H1 (cell line): ENCODE results near the gene EML1. TPM values are rescaled to one million over a fixed set of nuclear protein-coding genes. Genes with fewer than 3 reads are reported as not detected.
A peak's percentile ranks its signal among the peaks of the same experiment; 100 is the strongest.

Source experiments
- CTBP2 ChIP-seq: IDR thresholded peaks from 2 replicates; pipeline ENCODE4 v1.7.0; 2011; ENCODE audit warnings: borderline replicate concordance, mild to moderate bottlenecking, moderate library complexity, mixed read lengths, low read length; ENCODE audit not compliant: insufficient read depth, insufficient read length
- CTCF ChIP-seq, 3 experiments: IDR thresholded peaks; 1 replicate in 2 of 3; 2 replicates in 1 of 3; pipeline versions ENCODE4 v1.5.1 to v1.6.1; 2011; ENCODE audit warnings: low read length in 3 of 3, mild to moderate bottlenecking in 3 of 3, inconsistent platforms in 2 of 3, low read depth in 1 of 3, moderate library complexity in 1 of 3; ENCODE audit not compliant: insufficient read depth in 1 of 3; ENCODE audit errors: control extremely low read depth in 1 of 3
- EGR1 ChIP-seq: IDR thresholded peaks from 2 replicates; pipeline ENCODE4 v1.6.1; 2011; ENCODE audit warnings: low read depth, low read length, borderline replicate concordance
- EP300 ChIP-seq, 2 experiments: IDR thresholded peaks; 1 replicate in 1 of 2; 2 replicates in 1 of 2; pipeline ENCODE4 v1.6.1; 2011 to 2012; ENCODE audit warnings: low read depth in 2 of 2, low read length in 2 of 2, mild to moderate bottlenecking in 2 of 2, borderline replicate concordance in 1 of 2, inconsistent platforms in 1 of 2, moderate library complexity in 1 of 2
- HDAC2 ChIP-seq, 2 experiments: fragments of 300-600 bp in 1 of 2; sonication (generic) in 1 of 2; IDR thresholded peaks; 2 replicates each; pipeline ENCODE4 v1.6.1; 2011 to 2012; ENCODE audit warnings: low read depth in 2 of 2, low read length in 2 of 2, mild to moderate bottlenecking in 2 of 2, moderate library complexity in 2 of 2, borderline replicate concordance in 1 of 2, inconsistent platforms in 1 of 2
- JUN ChIP-seq: IDR thresholded peaks from 2 replicates; pipeline ENCODE4 v1.6.1; 2011; ENCODE audit warnings: low read depth, mild to moderate bottlenecking, improper control_type of control experiment, low read length
- KDM4A ChIP-seq: IDR thresholded peaks from one replicate; pipeline ENCODE4 v1.7.1; 2012; ENCODE audit warnings: low read depth, mild to moderate bottlenecking, moderate library complexity, low read length, inconsistent platforms; ENCODE audit not compliant: severe bottlenecking
- MAFK ChIP-seq: IDR thresholded peaks from 2 replicates; pipeline ENCODE4 v1.6.1; 2012; ENCODE audit warnings: low read depth, mild to moderate bottlenecking, improper control_type of control experiment, low read length
- POU5F1 ChIP-seq: IDR thresholded peaks from 2 replicates; pipeline ENCODE4 v1.6.1; 2011; ENCODE audit warnings: low read depth, mild to moderate bottlenecking, low read length, moderate library complexity
- RAD21 ChIP-seq, 2 experiments: IDR thresholded peaks in 1 of 2; conservative IDR thresholded peaks in 1 of 2; 2 replicates each; pipeline ENCODE4 v1.6.1; 2011; ENCODE audit warnings: low read depth in 2 of 2, low read length in 2 of 2, improper control_type of control experiment in 1 of 2, inconsistent platforms in 1 of 2, mild to moderate bottlenecking in 1 of 2, moderate library complexity in 1 of 2
- RXRA ChIP-seq: IDR thresholded peaks from 2 replicates; pipeline ENCODE4 v1.6.1; 2011; ENCODE audit warnings: low read depth, mild to moderate bottlenecking, low read length, moderate library complexity; ENCODE audit not compliant: insufficient read depth
- SAP30 ChIP-seq: fragments of 300-600 bp; sonication (generic); IDR thresholded peaks from 2 replicates; pipeline ENCODE4 v1.7.1; 2012; ENCODE audit warnings: low read length, moderate library complexity, mild to moderate bottlenecking, inconsistent platforms; ENCODE audit not compliant: insufficient read depth, insufficient replicate concordance
- TCF12 ChIP-seq: IDR thresholded peaks from 2 replicates; pipeline ENCODE4 v1.6.1; 2011; ENCODE audit warnings: low read depth, mild to moderate bottlenecking, low read length
- ZNF274 ChIP-seq: IDR thresholded peaks from 2 replicates; pipeline ENCODE4 v1.7.0; 2012; ENCODE audit warnings: low read length, borderline replicate concordance; ENCODE audit errors: extremely low read depth
- polyA plus RNA-seq, 7 experiments: library from polyadenylated mRNA; depleted of rRNA in 3 of 7; stranded (reverse) in 5 of 7; unstranded in 2 of 7; fragments of >200 nt in 5 of 7; fragments of 200-250 nt in 2 of 7; gene quantifications; 1 replicate in 5 of 7; 2 replicates in 1 of 7; 4 replicates in 1 of 7; pipeline versions ENCODE4 v1.2.1 to v1.2.3, GENCODE V29; 2011 to 2013; ENCODE audit warnings: missing spikeins in 2 of 7, mixed read lengths in 2 of 7
- total RNA-seq: library from RNA; stranded (reverse); fragmentation: NEBNext Ultra II Directional; extraction: Animal tissue kit (Norgen Biotek cat#: 25700); gene quantifications from 2 replicates; pipeline ENCODE4 v1.2.1, GENCODE V29; 2021
- TF ChIP-seq, protein P1 (sequence below): IDR thresholded peaks from 2 replicates; pipeline ENCODE4 v1.6.1; 2012; ENCODE audit warnings: inconsistent platforms
- TF ChIP-seq, protein P2 (sequence below): IDR thresholded peaks from 2 replicates; pipeline ENCODE4 v1.6.1; 2012; ENCODE audit warnings: inconsistent platforms

EML1 gene
- total and polyA plus RNA-seq, 2 of the 8 experiments (the other 6 are each of a cell fraction or from before 2014, with no cell fraction given) = 11.1 to 24.7 TPM

DNA sequence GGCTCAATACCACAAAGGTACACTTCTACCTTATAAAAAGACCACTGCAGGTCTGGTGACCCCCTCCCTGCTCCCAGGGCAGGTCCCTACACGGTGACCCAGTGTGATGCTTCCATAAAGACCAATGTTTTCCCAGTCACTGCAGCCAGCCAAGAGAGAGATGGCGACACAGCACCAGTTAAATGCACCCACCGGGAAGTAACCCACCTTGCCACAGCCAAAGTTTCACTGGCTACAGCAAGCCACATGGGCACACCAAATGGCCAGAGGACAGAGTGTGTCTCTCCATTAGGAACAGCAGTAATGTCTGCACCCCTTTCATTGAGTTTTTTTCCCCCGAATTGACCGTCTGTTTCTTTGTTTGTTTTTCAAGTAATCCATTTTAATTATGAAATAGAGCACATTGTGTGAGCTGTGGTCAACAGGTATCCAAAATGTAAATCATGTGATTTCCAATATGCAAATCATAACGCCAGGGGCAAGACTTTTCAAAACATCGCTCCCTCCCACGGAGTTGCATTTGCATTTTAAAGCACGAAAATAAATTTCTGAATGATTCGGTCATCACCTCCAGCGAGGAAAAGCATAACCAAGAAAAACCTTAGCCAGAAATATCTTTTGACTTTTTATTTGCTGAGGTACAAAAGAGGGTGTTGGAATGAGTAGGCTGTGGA is 48.9 kb upstream of the EML1 start (continued):
- peak in 2 of 3 experiments; percentile 47 to 51; a peak in 3 of 4 replicates for TF ChIP-seq CTCF (IDR thresholded peaks at IDR 0.05; ENCODE audit: control extremely low read depth in 1 of 3, insufficient read depth in 1 of 3, low read depth in 1 of 3, low read length in 3 of 3)
- TF ChIP-seq CTBP2 = peak; percentile 41
- TF ChIP-seq ZNF274 = no peak
- 0 out of 2 replicates have a peak, but pooled peaks have one; percentile 5 for TF ChIP-seq JUN
- peak; percentile 73 to 77 for TF ChIP-seq RAD21 (IDR thresholded peaks at IDR 0.05 in 1 of 2, conservative IDR thresholded peaks at IDR 0.05 in 1 of 2; ENCODE audit: low read depth in 2 of 2, low read length in 2 of 2)
- TF ChIP-seq, protein P1, sequence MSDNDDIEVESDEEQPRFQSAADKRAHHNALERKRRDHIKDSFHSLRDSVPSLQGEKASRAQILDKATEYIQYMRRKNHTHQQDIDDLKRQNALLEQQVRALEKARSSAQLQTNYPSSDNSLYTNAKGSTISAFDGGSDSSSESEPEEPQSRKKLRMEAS = 0 out of 2 replicates have a peak, but pooled peaks have one; percentile 40
- TF ChIP-seq, protein P2, sequence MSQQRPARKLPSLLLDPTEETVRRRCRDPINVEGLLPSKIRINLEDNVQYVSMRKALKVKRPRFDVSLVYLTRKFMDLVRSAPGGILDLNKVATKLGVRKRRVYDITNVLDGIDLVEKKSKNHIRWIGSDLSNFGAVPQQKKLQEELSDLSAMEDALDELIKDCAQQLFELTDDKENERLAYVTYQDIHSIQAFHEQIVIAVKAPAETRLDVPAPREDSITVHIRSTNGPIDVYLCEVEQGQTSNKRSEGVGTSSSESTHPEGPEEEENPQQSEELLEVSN = no peak
- no peak for TF ChIP-seq POU5F1
- no peak for TF ChIP-seq RXRA
- 0 out of 4 replicates have a peak, but pooled peaks of 1 of the 2 experiments have one; percentile 9 for TF ChIP-seq HDAC2 (IDR thresholded peaks at IDR 0.05; ENCODE audit: borderline replicate concordance in 1 of 2, low read depth in 2 of 2, low read length in 2 of 2)
- TF ChIP-seq SAP30 = no peak
- no peak for TF ChIP-seq MAFK
- TF ChIP-seq EP300 (IDR thresholded peaks at IDR 0.05; ENCODE audit: borderline replicate concordance in 1 of 2, low read depth in 2 of 2, low read length in 2 of 2) = no peak
- TF ChIP-seq EGR1 = no peak
- no peak for TF ChIP-seq KDM4A
- no peak for TF ChIP-seq TCF12
